ENCODE data around the gene CACNB1.

- TF ChIP-seq CTCF (IDR thresholded peaks at IDR 0.05) (no peak), POLR2A (IDR thresholded peaks at IDR 0.05) (no peak), EP300 (IDR thresholded peaks at IDR 0.05) (no peak)
These were observed 1.8 kb downstream of the CACNB1 start for GRCh38 chr17:39195568-39196160.

Measured in tibial nerve (tissue), 4 donors.